Measurements from ENCODE around the gene DLL3.

- TF ChIP-seq POLR2A (IDR thresholded peaks at IDR 0.05) (no peak), CTCF (IDR thresholded peaks at IDR 0.05) (no peak)
Measured at GRCh38 chr19:39531834-39532232, 33.1 kb downstream of the DLL3 start.

Data from heart left ventricle (tissue), 13 donors.